Activated T-helper 1 cell treated with Interleukin-2 at 50 U/mL for 16 hours (primary cell): ENCODE results near the gene MMD.
"Not testable (repeated sequence)": the region's sequence is repeated elsewhere in the genome, so short reads cannot be mapped to it uniquely, and the experiment has no call there.

Experiments
- DNase-seq: peaks from one replicate; pipeline ENCODE4 v3.0.0-alpha.2; 2020; ENCODE audit warnings: low read depth

The MMD gene

GRCh38 chr17:55391764-55392467 is 29.7 kb downstream of the MMD start:
- no peak for DNase-seq

- no peak for DNase-seq
Measured at GRCh38 chr17:55391244-55391757, 30.3 kb downstream of the MMD start.

- DNase-seq: no peak
Measured at GRCh38 chr17:55390364-55390977, 31.2 kb downstream of the MMD start.

GRCh38 chr17:55389715-55390114 is 31.9 kb downstream of the MMD start:
- DNase-seq: not testable (repeated sequence)

GRCh38 chr17:55388842-55389241 is 32.8 kb downstream of the MMD start:
- DNase-seq: no peak

GRCh38 chr17:55386796-55387332 is 34.8 kb downstream of the MMD start:
- no peak for DNase-seq

GRCh38 chr17:55384643-55385232 is 36.9 kb downstream of the MMD start:
- no peak for DNase-seq

GRCh38 chr17:55383771-55384642 is 37.6 kb downstream of the MMD start:
- no peak for DNase-seq

- DNase-seq: no peak
Measured at GRCh38 chr17:55381017-55381770, 40.4 kb downstream of the MMD start.

- DNase-seq: no peak
Measured at GRCh38 chr17:55377671-55378275, 43.9 kb downstream of the MMD start.

GRCh38 chr17:55368706-55369105 is 52.9 kb downstream of the MMD start:
- no peak for DNase-seq

GRCh38 chr17:55366020-55366481 is 55.6 kb downstream of the MMD start:
- DNase-seq: no peak

- DNase-seq: no peak
Measured at GRCh38 chr17:55363033-55363432, 58.6 kb downstream of the MMD start.

GRCh38 chr17:55360971-55361370 is 60.7 kb downstream of the MMD start:
- no peak for DNase-seq

- DNase-seq: no peak
Measured at GRCh38 chr17:55356434-55357328, 65.0 kb downstream of the MMD start.

- DNase-seq: no peak
Measured at GRCh38 chr17:55354941-55355340, 66.7 kb downstream of the MMD start.

- no peak for DNase-seq
Measured at GRCh38 chr17:55354010-55354409, 67.6 kb downstream of the MMD start.

GRCh38 chr17:55351226-55351625 is 70.4 kb downstream of the MMD start:
- DNase-seq: no peak

GRCh38 chr17:55350825-55351205 is 70.8 kb downstream of the MMD start:
- DNase-seq: no peak
